Amniotic stem cell (primary cell): ENCODE results near the gene ZNF275.
"Not testable (repeated sequence)": the region's sequence is repeated elsewhere in the genome, so short reads cannot be mapped to it uniquely, and the experiment has no call there.

ENCODE experiments used
- DNase-seq: peaks from one replicate; lab custom pipeline; 2025; lab: John Stamatoyannopoulos, UW

Gene ZNF275

DNA sequence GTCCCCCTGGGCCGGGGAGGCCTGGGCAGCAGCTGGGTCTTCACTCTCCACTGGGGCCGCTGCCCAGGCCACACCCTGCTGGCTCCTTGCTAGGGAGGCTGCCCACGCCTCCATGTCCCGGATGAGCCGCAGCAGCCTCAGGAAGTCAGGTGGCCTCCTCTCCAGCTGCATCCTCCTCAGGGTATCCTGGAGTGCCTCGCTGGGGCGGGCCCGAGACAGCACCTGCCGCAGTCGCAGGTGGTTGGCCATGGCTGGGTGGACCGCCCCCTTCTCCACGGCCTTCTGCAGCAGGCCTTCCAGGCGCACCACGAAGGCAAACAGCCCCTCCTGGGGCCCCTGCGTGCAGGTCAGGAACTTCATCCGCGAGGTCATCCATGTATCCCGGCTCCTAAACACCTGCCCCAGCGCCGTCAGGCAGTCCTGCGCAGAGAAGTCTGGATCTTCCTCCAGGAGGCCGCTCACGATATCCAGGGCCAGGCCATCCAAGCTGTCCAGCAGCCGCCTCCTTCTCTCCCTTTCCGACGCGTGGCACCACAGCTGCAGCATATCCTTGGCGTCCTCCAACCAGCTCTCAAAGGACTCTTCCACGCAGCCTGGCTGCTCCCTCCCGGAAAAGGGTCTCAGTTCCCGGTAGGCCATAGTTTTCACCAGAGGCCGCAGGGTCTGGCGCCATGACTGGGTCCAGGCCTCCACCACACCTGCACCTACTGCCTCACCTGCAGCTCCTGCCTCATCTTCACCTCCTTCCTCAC, 14.5 kb upstream of the ZNF275 start:
- no peak for DNase-seq

DNA sequence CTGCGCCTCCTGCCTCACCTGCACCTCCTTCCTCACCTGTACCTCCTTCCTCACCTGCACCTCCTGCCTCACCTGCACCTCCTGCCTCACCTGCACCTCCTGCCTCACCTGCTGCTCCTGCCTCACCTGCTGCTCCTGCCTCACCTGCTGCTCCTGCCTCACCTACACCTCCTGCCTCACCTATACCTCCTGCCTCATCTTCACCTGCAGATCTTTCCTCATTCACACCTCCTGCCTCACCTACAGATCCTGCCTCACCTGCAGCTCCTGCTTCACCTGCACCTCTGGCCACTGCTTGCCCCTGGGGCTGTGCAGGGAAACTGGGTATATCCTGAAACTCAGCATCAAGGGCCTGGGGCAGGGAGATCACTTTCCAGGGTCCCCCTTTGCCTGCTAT, 13.9 kb upstream of the ZNF275 start:
- not testable (repeated sequence) for DNase-seq

DNA sequence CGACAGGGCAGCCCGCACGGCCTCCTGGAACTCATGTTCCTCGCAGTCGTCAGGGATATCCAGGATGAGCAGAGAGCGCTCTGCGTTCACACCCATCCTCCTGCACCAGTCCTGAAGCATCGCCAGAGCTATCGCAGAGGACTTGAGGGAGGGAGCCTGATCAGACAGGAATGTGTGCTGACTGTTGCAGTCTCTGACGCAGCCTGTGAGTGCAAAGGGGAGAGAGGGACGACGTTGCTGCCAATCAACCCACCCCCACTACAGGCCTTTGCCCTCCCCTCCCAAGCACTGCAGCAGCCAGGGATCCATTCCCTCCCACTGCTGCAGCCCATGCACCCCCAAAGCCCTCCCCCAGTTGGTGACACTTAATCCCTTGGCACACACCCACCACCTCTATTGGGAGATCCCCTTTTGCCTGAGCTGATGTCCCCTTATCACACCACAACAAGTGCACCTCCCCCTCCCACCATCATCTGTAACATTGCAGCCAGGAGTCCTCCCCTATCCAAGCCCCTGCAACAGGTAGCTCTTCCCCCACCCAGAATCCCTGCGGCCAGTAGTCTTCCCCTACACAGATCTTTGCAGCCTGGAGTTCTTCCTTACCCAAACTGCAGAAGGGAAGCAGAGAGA, 13.3 kb upstream of the ZNF275 start:
- DNase-seq, result no peak

DNA sequence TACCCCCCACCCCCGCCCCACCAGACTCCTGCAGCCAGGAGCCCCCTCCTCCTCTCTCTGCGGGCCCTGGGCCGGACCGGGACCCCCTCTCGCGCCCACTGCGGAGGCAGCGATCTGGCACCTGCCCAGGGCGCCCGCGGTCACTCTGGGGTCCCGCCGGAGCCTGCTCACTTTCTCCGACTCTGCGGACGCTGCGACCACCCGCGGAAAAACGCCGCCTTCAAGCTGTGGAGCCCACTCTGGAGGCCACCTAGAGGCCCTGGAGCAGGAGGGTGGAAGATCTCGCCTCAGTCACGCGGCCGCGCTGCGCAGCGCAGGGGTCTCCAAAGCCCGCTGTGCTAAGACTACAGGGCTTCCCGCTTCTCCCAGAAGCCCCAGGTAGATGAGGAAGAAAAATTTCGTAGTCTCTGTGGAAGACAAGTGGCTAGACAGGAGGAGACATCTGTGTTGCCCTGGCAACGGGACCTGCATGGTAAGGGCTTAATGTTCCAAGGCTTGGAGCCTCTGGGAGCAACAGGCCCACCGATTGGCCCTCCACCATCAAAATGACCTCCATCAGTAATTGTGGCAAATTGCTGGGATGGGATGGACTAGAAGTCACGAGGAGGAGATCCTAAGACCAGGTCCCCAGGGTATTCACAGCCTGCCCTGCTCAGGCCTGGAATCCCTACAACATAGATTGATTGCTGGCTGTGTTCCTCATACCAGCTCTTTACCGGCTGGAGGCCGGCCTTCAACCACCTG, 12.4 kb upstream of the ZNF275 start, which contains the start of gene PNMA6F:
PNMA6F (minus strand) TSS at position 387 of the 744 bp plus-strand sequence. CDS start 1,093 bp downstream, outside the sequence.
- DNase-seq, result no peak

DNA sequence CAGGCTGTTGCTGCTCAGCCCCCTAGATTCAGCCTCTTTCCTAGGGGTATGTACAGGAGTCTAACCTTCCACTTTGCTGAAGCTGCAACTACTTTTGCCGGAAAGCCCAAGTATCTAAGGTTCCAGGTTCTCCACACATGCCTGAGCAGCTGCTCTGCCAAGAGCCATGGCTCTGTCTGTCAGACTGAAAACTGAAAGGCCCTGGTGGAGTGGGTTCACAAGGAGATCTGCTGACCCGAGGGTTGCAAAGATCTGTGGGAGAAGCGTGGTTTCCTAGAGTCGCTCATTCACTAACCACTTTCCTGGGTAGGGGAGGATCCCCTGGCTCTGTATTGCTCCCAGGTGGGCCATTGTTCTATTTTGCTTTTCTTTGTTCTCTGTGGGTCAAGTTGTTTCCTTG, 6.4 kb upstream of the ZNF275 start:
- DNase-seq, result no peak

DNA sequence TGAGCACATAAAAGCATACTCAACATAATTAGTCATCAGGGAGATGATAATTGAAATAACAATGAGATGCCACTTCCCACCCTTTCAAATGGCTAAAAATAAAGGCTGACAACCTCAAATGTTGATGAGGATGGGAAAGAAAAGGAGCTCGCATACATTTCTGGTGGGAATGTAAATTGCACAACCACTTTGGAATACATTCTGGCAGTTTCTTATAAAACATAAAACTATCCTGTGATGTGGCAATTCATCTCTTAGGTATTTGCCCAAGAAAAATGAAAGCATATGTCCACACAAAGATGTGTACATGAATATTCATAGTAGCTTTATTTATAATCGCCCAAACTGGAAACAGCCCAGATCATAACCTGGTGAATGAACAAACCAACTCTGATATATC, 687 bp upstream of the ZNF275 start:
- DNase-seq, result no peak

DNA sequence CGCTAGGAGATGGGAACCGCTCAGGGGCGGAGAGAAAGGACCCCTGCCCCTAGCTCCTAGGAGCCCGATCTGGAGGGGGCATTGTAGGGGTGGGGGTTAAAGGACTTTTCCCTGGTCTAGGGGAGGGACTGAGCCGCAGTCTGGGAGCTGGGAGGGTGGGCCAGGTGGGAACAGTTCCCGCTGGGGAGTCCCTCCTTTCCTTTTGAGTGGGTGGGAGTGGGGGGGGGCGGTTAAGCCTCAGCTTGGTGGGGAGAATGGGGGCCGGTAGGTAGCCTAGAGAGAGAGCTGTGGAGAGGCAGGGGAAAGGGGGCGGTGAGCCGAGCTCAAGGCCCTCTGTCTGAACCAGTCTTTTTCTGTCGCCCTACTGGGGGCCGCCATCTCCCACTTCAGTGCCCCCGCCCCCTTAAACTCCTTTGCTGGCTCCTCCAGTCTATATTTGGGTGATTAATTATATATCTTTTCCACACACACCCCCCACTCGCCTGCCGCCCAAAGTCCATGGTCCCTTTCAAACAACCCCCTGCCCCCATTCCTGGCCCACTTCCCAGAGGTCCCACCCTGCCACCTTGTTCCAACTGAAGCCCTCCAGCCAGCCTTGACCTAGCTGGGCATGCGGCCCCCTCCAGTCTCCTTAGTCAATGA, 822 bp downstream of the ZNF275 start:
- no peak for DNase-seq

DNA sequence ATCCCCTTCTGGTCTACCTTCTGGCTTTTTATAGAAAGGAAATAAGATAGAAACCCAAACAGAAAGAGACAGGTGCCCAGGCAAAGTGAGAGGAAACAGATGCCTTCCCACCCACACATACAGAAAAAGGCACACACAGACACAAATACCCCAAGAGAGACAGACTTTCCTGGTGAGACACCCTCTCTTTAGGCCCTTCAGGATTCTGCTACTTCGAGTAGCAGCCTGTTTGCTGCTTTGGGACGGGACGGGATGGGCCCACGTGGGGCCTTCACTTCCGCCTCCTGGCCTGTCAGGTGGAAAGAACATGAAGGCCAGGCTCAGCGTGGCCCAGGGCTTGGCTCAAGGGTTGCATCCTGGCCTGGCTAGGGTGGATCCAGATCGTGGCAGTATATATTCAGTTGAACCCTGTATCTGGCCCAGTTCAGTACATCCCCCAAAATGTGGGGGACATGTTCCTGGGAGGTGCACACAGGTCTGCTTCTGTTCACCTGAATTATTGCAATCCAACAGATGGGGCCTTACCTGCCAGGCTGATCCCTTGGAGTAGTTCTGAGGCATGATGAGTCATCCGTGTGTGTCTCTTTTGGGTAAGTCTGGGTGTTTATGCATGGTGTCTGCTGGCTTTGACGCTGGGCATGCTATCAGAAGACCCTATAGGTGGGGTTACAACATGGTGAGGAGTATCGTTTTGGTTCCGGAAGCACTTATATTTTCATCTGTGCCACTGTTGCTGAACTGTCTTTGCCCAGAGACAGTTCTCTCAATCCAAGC, 2.4 kb downstream of the ZNF275 start:
- DNase-seq, result no peak

DNA sequence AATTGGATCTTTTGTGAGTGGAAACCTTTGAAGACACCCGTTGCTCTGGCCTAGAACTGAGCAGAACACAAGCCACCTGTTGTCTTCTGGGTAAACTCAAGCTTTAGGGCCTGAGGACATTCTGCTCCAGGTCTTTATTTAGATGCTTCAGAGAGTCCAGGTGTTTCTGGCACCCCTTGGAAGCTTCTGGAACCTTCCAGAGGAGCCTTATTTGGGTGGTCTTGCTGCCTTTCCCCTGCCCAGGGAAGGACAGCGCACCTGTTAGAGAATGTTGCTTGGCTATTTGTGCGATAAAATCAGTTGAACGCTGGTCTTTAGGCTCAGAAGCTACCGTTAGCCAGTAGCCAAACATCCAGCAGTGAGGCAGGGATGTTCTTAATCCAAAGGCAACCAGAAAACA, 3.0 kb downstream of the ZNF275 start:
- no peak for DNase-seq

DNA sequence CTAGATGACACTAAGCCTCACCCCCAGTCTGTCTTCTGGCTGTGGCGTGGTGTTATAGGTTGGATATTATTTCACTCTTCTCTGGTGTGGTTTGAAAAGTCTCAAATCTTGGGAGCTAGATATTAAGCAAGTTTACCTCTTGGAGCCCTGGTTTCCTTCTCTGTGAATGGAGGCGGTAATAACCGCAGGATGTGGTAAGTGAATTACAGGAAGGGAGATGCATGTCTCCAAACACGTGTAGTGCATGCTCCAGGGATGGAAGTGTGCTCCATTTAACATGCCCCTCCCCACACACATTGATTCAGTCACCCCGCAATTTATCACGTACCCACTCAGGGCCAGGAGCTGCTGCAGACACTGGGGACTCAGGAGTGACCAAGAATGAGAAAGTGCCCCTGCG, 4.9 kb downstream of the ZNF275 start:
- no peak for DNase-seq

DNA sequence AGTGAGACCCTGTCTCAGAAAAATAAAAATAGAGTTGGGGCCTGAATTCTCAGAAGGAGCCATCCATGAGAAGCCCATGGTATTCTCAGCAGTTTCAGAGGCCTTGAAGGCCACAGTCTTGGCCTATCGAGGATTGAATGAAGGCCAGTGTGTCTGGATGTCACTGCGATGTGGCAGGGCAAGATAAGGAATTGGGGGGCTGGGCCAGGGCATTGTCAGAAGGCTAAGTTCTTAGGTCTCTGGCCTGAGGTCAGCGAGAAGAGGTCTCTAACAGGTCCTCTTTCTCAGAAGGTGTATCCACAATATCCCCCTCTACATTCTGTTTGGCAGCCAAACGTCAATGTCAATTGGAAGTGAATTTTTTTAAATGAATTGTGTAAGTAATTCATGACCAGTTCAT, 5.7 kb downstream of the ZNF275 start:
- DNase-seq, result no peak

DNA sequence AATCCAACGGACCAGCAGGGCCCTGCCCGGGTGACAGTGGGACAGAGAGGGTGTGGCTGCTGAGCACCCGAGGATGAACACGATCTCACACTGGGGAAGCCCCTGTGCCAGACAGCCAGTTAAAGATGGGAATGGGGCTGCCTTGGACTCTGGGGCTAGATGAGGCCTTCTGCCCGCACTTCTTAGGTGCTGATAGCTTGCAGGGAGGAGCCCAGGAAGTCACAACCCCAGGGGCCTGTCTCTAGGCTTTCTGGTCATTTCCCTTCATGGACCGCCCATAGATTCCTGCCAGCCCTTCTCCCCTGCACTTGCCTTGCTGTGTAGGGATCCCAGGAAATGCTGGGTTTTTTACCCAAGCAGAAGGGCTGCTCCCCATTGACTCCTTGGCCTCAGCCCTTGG, 6.2 kb downstream of the ZNF275 start:
- no peak for DNase-seq

DNA sequence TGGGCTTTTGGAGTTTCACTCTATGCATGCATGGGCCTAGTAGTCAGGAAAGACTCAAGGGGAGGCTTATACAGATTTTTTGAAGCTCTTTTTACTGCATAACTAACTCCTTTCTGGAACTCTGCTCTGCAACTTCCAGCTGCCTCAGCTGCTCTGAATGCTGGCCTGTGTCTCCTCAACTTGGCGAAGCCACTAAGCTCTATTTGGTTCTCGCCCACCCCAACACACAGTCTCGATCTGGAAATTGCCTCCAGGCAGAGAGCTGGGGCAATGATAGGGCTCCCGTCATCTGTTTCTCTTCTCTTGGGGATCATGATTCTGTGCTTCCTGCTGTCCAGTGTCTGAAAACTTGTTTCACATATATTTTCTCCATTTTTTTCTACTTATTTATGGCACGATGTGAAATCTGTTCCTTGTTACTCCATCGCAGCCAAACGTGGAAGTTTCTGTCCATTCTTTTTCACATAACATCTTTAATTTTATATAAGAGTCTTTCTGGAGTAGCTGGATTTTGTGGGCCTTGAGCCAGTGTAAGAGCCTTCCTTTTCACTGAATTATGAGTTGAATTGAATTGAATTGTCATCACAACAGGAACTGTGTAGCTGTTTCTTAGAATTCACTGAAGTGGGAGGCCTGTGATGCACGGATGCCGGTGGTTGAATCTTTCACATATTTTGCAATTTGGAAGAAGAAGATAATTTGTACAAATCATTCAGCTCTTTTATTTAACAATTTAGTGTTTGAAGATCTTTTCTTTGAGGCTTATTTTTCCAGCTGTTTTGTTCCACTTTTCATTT, 9.0 kb downstream of the ZNF275 start:
- DNase-seq, result no peak

DNA sequence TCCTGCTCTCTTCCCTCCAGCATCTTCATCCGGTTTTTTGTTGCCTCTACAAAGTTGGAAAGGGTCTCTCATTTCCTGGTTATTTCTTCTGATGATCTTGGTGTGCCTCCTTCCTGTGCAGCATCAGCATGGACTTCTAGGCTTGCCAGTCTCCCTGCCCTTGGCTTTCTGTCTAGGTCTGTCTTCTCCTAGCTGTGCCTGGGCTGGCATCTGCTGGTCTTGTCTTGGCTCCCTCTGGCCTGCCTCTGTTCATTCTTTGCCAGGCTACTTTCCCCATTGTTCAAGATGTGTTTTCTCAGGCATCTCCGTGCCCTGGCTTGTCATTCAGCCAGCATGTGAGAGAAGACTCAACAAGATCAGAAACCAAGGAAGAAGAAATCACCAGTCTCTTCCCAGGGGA, 9.7 kb downstream of the ZNF275 start:
- DNase-seq, result no peak

DNA sequence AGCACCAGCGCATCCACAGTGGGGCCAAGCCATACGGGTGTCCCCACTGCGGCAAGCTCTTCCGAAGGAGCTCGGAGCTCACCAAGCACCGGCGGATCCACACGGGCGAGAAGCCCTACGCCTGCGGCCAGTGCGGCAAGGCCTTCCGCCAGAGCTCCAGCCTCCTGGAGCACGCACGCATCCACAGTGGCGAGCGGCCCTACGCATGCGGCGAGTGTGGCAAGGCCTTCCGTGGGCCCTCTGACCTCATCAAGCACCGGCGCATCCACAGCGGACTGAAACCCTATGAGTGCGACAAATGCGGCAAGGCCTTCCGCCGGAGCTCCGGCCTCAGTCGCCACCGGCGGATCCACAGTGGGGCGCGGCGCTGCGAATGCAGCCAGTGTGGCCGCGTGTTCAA, 13.6 kb downstream of the ZNF275 start:
- DNase-seq, result no peak

DNA sequence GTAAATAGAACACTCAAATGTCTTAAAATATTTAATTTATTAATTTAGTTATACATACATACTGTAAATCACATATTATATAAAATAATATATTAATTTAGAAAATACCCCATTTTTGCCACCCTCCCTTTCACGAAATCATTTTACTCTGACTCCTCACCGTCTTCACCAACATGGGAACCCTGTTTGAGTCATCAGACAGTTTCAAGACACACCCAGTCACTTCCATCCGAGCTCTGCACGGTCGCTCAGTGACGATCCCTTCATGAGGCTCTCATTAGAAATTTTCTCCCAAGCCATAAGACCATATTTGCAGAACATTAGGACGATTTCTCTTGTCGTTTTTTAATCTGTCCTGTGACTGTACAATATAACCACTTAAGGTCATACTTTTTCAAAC, 14.5 kb downstream of the ZNF275 start:
- no peak for DNase-seq

DNA sequence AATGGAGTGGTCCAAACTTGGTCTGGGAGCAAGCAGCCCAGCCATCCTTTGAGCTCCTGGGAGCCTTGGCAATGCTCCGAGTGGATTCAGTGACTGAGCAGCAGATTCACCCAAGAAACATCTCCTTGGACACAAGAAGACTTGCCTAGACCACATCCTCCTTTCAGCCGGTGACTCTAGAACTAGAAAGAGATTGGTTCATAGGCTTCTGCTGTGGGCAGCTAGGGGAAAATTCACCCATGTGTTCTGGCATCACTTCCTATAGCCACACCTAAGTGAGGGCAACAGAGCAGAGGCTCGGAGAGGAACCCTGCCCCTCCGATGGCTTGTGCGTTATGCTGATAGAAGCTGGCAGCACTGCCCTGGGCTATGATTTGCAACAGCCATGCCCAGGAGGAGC, 16.0 kb downstream of the ZNF275 start:
- no peak for DNase-seq

DNA sequence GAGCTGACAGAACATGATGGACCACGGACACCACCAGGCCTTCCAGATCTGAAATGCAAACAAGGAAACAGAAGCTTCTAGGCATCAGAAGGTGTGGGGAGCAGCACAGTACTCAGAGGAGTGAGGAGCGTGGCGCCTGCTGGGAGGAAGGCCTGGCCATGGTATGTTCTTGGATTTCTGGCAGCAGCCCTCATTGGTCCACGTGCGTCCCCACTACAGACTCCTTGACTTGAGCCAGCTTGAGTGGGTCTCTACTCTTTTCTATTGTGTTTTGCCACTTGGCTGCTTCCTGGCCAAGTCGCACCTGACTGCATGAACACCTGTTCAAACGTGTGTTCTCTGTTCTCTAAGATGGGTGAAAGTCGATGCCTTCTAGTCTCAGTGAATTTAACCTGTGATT, 18.0 kb downstream of the ZNF275 start:
- no peak for DNase-seq

DNA sequence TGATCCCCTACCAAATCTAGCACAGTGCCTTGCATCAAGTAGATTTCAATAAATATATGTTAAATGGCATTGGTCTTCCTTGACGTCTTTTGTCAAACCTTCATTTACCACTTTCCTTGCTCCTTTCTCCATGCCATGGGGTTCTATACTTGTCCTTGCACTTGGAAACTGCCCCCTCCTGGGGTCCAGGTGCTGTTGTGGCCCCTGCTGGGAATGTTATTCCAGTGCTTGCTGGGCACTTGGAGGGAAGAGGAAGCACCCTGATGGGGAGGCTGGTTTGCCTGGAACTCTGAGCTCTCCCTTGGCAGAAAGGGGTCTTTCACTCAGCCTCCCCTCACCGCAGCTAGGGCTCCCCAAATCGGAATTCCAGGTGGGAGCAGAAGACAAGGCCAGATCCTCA, 18.9 kb downstream of the ZNF275 start:
- DNase-seq, result no peak

DNA sequence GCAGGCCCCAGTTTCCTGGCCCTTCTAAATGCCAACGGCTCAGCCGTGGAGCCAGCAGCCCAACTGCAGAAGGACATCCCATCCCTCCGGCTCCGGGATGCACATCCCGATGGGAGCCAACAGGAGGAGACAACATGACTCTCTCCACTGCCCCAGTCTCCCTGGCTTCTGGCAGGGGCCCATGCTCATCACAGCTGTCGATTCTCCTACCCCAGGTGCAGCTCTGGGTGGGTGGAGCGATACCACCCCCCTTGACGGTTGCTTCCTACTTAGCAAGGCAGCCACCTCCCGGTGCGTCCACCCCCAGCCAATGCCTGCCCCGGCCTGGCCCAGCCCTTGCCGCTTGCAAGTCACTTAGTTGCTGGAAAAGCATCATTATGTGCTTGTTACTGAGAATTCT, 19.5 kb downstream of the ZNF275 start:
- no peak for DNase-seq

DNA sequence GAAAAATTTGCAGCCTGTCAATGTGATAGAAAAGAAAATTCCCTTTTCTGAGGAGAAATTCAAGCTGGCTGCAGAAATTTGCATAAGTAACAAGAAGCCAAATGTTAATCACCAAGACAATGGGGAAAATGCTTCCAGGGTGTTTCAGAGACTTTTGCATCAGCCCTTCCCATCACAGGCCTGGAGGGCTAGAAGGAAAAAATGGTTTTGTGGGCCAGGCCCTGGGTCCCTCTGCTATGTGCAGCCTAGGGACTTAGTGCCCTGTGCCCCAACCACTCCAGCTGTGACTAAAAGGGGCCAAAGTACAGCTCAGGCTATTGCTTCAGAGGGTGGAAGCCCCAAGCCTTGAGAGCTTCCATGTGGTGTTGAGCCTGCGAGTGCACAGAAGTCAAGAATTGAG, 23.9 kb downstream of the ZNF275 start:
- no peak for DNase-seq
